GM12878 (cell line): ENCODE measurements around the gene MALSU1. TPM values are rescaled to one million over a fixed set of nuclear protein-coding genes. Genes with fewer than 3 reads are reported as not detected.

Experiments used
- CBFB ChIP-seq: IDR thresholded peaks from 2 replicates; pipeline ENCODE4 v1.6.1; 2016; ENCODE audit warnings: antibody characterized with exemption, low read depth
- CHD4 ChIP-seq: fragments of 200-600 bp; sonication (generic); IDR thresholded peaks from 2 replicates; pipeline ENCODE4 v1.6.1; 2016; ENCODE audit warnings: mild to moderate bottlenecking
- DPF2 ChIP-seq: fragments of 450-650 bp; IDR thresholded peaks from 2 replicates; pipeline ENCODE4 v1.6.1; 2017; ENCODE audit warnings: mild to moderate bottlenecking
- JUND ChIP-seq: IDR thresholded peaks from 2 replicates; pipeline ENCODE4 v1.6.1; 2012; ENCODE audit warnings: low read depth, mild to moderate bottlenecking, low read length, improper control_type of control experiment, moderate library complexity
- KAT2A ChIP-seq: conservative IDR thresholded peaks from 2 replicates; pipeline ENCODE4 v1.6.1; 2011; ENCODE audit warnings: low read depth, low read length; ENCODE audit not compliant: control insufficient read depth
- MTA2 ChIP-seq: fragments of 450-650 bp; IDR thresholded peaks from 2 replicates; pipeline ENCODE4 v1.6.1; 2016; ENCODE audit warnings: low read depth, mild to moderate bottlenecking, moderate library complexity
- MXI1 ChIP-seq: fragments of 150-350 bp; IDR thresholded peaks from 2 replicates; pipeline ENCODE4 v1.6.1; 2011; ENCODE audit warnings: low read depth, mild to moderate bottlenecking, inconsistent platforms, low read length, improper control_type of control experiment
- NBN ChIP-seq: fragments of 450-650 bp; IDR thresholded peaks from 2 replicates; pipeline ENCODE4 v1.6.1; 2016
- NR2C1 ChIP-seq: fragments of 450-650 bp; IDR thresholded peaks from 2 replicates; pipeline ENCODE4 v1.6.1; 2017; ENCODE audit warnings: antibody characterized with exemption, mild to moderate bottlenecking, moderate library complexity
- POLR2AphosphoS2 ChIP-seq: IDR thresholded peaks from 2 replicates; pipeline ENCODE4 v1.6.1; 2011; ENCODE audit warnings: low read depth, mild to moderate bottlenecking, low read length, improper control_type of control experiment, moderate library complexity
- RELA ChIP-seq: fragments of 450-650 bp; IDR thresholded peaks from 2 replicates; pipeline ENCODE4 v1.8.0; 2014; ENCODE audit warnings: borderline replicate concordance; ENCODE audit not compliant: partially characterized antibody
- SREBF1 ChIP-seq: IDR thresholded peaks from 2 replicates; pipeline ENCODE4 v1.6.1; 2012; ENCODE audit warnings: mild to moderate bottlenecking, low read length
- STAT1 ChIP-seq: fragments of 450-650 bp; conservative IDR thresholded peaks from 2 replicates; pipeline ENCODE4 v1.6.1; 2014; ENCODE audit warnings: antibody characterized with exemption, mild to moderate bottlenecking
- ZBED1 ChIP-seq: IDR thresholded peaks from 2 replicates; pipeline ENCODE4 v1.6.1; 2016; ENCODE audit warnings: borderline replicate concordance
- ZNF24 ChIP-seq: fragments of 450-650 bp; IDR thresholded peaks from 2 replicates; pipeline ENCODE4 v1.6.1; 2017; ENCODE audit warnings: antibody characterized with exemption, mild to moderate bottlenecking
- polyA plus RNA-seq, 11 experiments: library from polyadenylated mRNA; depleted of rRNA in 4 of 11; unstranded in 6 of 11; stranded (reverse) in 5 of 11; fragments of >200 nt; fragmentation: Nextera tagmentation in 4 of 11; fragmentation: Illumina TruSeq in 1 of 11; extraction: Ambion mirVana in 4 of 11; extraction: Trizol in 1 of 11; gene quantifications; 1 replicate in 1 of 11; 2 replicates in 10 of 11; pipeline versions ENCODE4 v1.2.1 to v1.2.3, GENCODE V29; 2011 to 2016; ENCODE audit warnings: inconsistent platforms in 2 of 11, missing spikeins in 2 of 11, low read depth in 1 of 11
- total RNA-seq, 4 experiments: library from RNA; depleted of rRNA in 3 of 4; stranded (reverse); fragments of >200 nt in 3 of 4; fragmentation: Illumina TruSeq in 1 of 4; extraction: Trizol in 1 of 4; gene quantifications; 2 replicates each; pipeline versions ENCODE4 v1.2.1 to v1.2.3, GENCODE V29; 2013 to 2021
- TF ChIP-seq, protein P1 (sequence below): fragments of 450-650 bp; IDR thresholded peaks from 2 replicates; pipeline ENCODE4 v1.6.1; 2018; ENCODE audit warnings: mild to moderate bottlenecking, low read depth, moderate library complexity; ENCODE audit not compliant: partially characterized antibody
- TF ChIP-seq, protein P2 (sequence below): fragments of 150-350 bp; IDR thresholded peaks from 2 replicates; pipeline ENCODE4 v1.6.1; 2014; ENCODE audit warnings: mild to moderate bottlenecking, low read depth, low read length
- TF ChIP-seq, protein P3 (sequence below): IDR thresholded peaks from 2 replicates; pipeline ENCODE4 v1.6.1; 2012; ENCODE audit warnings: improper control_type of control experiment, low read depth, low read length; ENCODE audit not compliant: insufficient replicate concordance

Gene MALSU1
- total and polyA plus RNA-seq, 10 of the 15 experiments (the other 5 are each of a cell fraction or from before 2014, with no cell fraction given) = 8.5 to 159 (median 73.7) TPM

DNA sequence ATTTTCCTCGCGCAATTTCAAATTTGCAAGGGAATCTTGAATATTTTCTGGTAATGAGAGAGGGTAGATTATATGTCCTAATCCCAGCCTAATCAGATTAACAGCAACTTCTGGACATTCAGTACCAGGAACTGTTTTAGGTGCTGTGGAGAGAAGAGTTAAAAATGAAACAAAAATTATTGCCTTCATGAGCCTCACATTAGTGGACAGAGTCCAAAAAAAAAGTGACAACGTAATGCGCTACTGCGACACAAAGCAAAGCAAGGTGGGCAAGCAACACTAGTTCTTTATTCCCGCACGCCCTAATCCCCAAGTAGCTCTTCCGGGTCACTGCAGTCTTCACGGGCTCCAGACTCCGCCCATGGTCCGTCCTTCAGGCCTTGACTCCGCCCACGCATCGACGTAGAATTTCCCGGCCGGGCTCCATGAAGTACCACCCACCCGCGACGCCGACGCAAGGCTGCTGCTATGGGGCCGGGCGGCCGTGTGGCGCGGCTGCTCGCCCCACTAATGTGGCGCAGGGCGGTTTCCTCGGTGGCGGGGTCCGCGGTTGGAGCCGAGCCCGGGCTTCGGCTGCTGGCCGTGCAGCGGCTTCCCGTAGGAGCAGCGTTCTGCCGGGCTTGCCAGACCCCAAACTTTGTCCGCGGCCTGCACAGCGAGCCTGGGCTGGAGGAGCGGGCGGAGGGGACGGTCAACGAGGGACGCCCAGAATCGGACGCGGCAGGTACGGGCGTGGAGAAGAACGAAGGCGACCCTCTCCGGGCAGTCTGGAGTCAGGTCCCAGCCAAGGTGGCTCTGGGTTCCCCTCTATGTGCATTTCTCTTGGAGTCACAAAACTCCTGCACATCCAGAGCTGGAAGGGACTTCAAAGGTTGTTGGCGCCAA is at the start of gene MALSU1 (continued):
- peak; percentile 74; the same call in 1 of the 2 replicates for TF ChIP-seq POLR2AphosphoS2
- no peak for TF ChIP-seq RELA
- TF ChIP-seq MTA2 = peak; percentile 75
- no peak for TF ChIP-seq CHD4
- TF ChIP-seq ZNF24 = no peak
- no peak for TF ChIP-seq KAT2A
- peak; percentile 65; the same call in 1 of the 2 replicates for TF ChIP-seq DPF2
- TF ChIP-seq ZBED1 = no peak
- peak; percentile 96 for TF ChIP-seq NR2C1
- peak; percentile 83 for TF ChIP-seq MXI1
- TF ChIP-seq JUND = no peak
- TF ChIP-seq, protein P1, sequence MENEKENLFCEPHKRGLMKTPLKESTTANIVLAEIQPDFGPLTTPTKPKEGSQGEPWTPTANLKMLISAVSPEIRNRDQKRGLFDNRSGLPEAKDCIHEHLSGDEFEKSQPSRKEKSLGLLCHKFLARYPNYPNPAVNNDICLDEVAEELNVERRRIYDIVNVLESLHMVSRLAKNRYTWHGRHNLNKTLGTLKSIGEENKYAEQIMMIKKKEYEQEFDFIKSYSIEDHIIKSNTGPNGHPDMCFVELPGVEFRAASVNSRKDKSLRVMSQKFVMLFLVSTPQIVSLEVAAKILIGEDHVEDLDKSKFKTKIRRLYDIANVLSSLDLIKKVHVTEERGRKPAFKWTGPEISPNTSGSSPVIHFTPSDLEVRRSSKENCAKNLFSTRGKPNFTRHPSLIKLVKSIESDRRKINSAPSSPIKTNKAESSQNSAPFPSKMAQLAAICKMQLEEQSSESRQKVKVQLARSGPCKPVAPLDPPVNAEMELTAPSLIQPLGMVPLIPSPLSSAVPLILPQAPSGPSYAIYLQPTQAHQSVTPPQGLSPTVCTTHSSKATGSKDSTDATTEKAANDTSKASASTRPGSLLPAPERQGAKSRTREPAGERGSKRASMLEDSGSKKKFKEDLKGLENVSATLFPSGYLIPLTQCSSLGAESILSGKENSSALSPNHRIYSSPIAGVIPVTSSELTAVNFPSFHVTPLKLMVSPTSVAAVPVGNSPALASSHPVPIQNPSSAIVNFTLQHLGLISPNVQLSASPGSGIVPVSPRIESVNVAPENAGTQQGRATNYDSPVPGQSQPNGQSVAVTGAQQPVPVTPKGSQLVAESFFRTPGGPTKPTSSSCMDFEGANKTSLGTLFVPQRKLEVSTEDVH = peak; percentile 59
- TF ChIP-seq SREBF1 = peak; percentile 58
- TF ChIP-seq CBFB = peak; percentile 64; the same call in 1 of the 2 replicates
- no peak for TF ChIP-seq STAT1
- TF ChIP-seq, protein P2, sequence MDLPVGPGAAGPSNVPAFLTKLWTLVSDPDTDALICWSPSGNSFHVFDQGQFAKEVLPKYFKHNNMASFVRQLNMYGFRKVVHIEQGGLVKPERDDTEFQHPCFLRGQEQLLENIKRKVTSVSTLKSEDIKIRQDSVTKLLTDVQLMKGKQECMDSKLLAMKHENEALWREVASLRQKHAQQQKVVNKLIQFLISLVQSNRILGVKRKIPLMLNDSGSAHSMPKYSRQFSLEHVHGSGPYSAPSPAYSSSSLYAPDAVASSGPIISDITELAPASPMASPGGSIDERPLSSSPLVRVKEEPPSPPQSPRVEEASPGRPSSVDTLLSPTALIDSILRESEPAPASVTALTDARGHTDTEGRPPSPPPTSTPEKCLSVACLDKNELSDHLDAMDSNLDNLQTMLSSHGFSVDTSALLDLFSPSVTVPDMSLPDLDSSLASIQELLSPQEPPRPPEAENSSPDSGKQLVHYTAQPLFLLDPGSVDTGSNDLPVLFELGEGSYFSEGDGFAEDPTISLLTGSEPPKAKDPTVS = no peak
- peak; percentile 82; the same call in 1 of the 2 replicates for TF ChIP-seq NBN
- TF ChIP-seq, protein P3, sequence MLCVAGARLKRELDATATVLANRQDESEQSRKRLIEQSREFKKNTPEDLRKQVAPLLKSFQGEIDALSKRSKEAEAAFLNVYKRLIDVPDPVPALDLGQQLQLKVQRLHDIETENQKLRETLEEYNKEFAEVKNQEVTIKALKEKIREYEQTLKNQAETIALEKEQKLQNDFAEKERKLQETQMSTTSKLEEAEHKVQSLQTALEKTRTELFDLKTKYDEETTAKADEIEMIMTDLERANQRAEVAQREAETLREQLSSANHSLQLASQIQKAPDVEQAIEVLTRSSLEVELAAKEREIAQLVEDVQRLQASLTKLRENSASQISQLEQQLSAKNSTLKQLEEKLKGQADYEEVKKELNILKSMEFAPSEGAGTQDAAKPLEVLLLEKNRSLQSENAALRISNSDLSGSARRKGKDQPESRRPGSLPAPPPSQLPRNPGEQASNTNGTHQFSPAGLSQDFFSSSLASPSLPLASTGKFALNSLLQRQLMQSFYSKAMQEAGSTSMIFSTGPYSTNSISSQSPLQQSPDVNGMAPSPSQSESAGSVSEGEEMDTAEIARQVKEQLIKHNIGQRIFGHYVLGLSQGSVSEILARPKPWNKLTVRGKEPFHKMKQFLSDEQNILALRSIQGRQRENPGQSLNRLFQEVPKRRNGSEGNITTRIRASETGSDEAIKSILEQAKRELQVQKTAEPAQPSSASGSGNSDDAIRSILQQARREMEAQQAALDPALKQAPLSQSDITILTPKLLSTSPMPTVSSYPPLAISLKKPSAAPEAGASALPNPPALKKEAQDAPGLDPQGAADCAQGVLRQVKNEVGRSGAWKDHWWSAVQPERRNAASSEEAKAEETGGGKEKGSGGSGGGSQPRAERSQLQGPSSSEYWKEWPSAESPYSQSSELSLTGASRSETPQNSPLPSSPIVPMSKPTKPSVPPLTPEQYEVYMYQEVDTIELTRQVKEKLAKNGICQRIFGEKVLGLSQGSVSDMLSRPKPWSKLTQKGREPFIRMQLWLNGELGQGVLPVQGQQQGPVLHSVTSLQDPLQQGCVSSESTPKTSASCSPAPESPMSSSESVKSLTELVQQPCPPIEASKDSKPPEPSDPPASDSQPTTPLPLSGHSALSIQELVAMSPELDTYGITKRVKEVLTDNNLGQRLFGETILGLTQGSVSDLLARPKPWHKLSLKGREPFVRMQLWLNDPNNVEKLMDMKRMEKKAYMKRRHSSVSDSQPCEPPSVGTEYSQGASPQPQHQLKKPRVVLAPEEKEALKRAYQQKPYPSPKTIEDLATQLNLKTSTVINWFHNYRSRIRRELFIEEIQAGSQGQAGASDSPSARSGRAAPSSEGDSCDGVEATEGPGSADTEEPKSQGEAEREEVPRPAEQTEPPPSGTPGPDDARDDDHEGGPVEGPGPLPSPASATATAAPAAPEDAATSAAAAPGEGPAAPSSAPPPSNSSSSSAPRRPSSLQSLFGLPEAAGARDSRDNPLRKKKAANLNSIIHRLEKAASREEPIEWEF = no peak
